Measurements from ENCODE around the gene ADGRL4. TPM values are rescaled to one million over a fixed set of nuclear protein-coding genes. Genes with fewer than 3 reads are reported as not detected.

Gene ADGRL4
- total and polyA plus RNA-seq, 2 donors (not counting 3 experiments of a cell fraction or from before 2014, with no cell fraction given) = 140 to 143 TPM

- Histone ChIP-seq H3K36me3 (ENCODE audit: control insufficient read depth in 2 of 2, extremely low read depth in 1 of 2, insufficient read depth in 2 of 2, low read length in 2 of 2) (peaks cover 4 to 43% of the 10 kb centered on the region in 2 experiments), H3K79me2 (ENCODE audit: control insufficient read depth, insufficient read depth, low read length) (peaks cover 3% of the 10 kb centered on the region), H3K4me3 (replicated peaks in 1 of 3; ENCODE audit: insufficient read depth in 1 of 3, low read depth in 1 of 3, low read length in 3 of 3) (no peak overlapping the region), H2AFZ (ENCODE audit: low read depth, low read length) (no peak overlapping the region), H3K4me1 (ENCODE audit: control insufficient read depth, extremely low read depth, insufficient read depth, low read length) (no peaks in the 10 kb centered on the region), H3K27me3 (ENCODE audit: control insufficient read depth in 2 of 2, insufficient read depth in 2 of 2, low read length in 2 of 2) (no peaks in the 10 kb centered on the region), H3K9me1 (replicated peaks; ENCODE audit: control insufficient read depth, extremely low read depth, insufficient read depth, low read length) (no peaks in the 10 kb centered on the region), H3K4me2 (ENCODE audit: insufficient read depth, low read length) (no peak overlapping the region), H3K9ac (replicated peaks; ENCODE audit: extremely low read depth, insufficient read depth, low read length) (no peak overlapping the region), H4K20me1 (replicated peaks; ENCODE audit: control insufficient read depth, extremely low read depth, insufficient read depth, low read length) (no peaks in the 10 kb centered on the region), H3K27ac (ENCODE audit: insufficient read depth, low read depth, low read length) (no peak overlapping the region), H3K9me3 (replicated peaks; ENCODE audit: control insufficient read depth, insufficient read depth, low read length) (no peaks in the 10 kb centered on the region)
- FAIRE-seq (no peak), DNase-seq (ENCODE audit: low read depth, low spot score) (no peak)
- no peak for TF ChIP-seq POLR2A (IDR thresholded peaks at IDR 0.05; ENCODE audit: low read depth, low read length)
- no peak for TF ChIP-seq JUN (IDR thresholded peaks at IDR 0.05; ENCODE audit: borderline replicate concordance, insufficient read depth, insufficient read length, low read depth)
- TF ChIP-seq MYC (IDR thresholded peaks at IDR 0.05; ENCODE audit: low read depth, low read length) = no peak
- no peak for TF ChIP-seq CTCF (IDR thresholded peaks at IDR 0.05; ENCODE audit: extremely low read depth in 1 of 2, insufficient read depth in 1 of 2, low read depth in 1 of 2, low read length in 2 of 2)
- TF ChIP-seq FOS (IDR thresholded peaks at IDR 0.05; ENCODE audit: borderline replicate concordance, insufficient read depth, low read length) = no peak
- no peak for TF ChIP-seq GATA2 (IDR thresholded peaks at IDR 0.05; ENCODE audit: insufficient read depth, insufficient read length, low read depth, low read length)
- no peak for TF ChIP-seq EZH2 (IDR thresholded peaks at IDR 0.05; ENCODE audit: borderline replicate concordance, low read depth, low read length, severe bottlenecking)
- TF ChIP-seq, protein P1, sequence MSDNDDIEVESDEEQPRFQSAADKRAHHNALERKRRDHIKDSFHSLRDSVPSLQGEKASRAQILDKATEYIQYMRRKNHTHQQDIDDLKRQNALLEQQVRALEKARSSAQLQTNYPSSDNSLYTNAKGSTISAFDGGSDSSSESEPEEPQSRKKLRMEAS (IDR thresholded peaks at IDR 0.05; ENCODE audit: insufficient read depth, insufficient read length) = no peak
- TF ChIP-seq POLR2AphosphoS5 (IDR thresholded peaks at IDR 0.05; ENCODE audit: insufficient read depth, low read depth, low read length) = no peak
- BruUV-seq (replicated peaks) = no TSS peak
- intact Hi-C loops (cut with micrococcal nuclease) = no loop called here
- ChIA-PET POLR2A (no interaction called here), CTCF (interaction anchor here (0.8 to 1.3 kb wide), 2 partner anchors 11 to 73 kb away, joined by 3 read pairs; no protein-coding TSS in a partner anchor)
- dilution Hi-C loops (cut with MboI; ENCODE audit: extremely low pct_ligation_motif_present, low sequenced_read_pairs) = no loop called here
These were observed 94.3 kb downstream of the ADGRL4 start for GRCh38 chr1:78911956-78912880.
